ENCODE data around the gene KCNQ1.

- TF ChIP-seq CTCF (IDR thresholded peaks at IDR 0.05) (no peak), POLR2AphosphoS5 (IDR thresholded peaks at IDR 0.05) (no peak), POLR2A (IDR thresholded peaks at IDR 0.05) (no peak)
Measured at GRCh38 chr11:2839395-2839943, 394.7 kb downstream of the KCNQ1 start.
